Activated CD4-positive, alpha-beta T cell treated with anti-CD3 and anti-CD28 coated beads, Interleukin-2, amount 50 U/mL, for 24 hours (primary cell): Measurements from ENCODE around the gene ANAPC1.
"Not testable (repeated sequence)": the region's sequence is repeated elsewhere in the genome, so short reads cannot be mapped to it uniquely, and the experiment has no call there.

Experiments
- DNase-seq, 2 donors: peaks; one replicate each; pipeline ENCODE4 v3.0.0-alpha.2; 2020; ENCODE audit warnings: low read depth in 1 of 2, low spot score in 1 of 2

ANAPC1 gene

GRCh38 chr2:111830479-111830878 is 53.5 kb downstream of the ANAPC1 start:
- not testable (repeated sequence) for DNase-seq

DNA sequence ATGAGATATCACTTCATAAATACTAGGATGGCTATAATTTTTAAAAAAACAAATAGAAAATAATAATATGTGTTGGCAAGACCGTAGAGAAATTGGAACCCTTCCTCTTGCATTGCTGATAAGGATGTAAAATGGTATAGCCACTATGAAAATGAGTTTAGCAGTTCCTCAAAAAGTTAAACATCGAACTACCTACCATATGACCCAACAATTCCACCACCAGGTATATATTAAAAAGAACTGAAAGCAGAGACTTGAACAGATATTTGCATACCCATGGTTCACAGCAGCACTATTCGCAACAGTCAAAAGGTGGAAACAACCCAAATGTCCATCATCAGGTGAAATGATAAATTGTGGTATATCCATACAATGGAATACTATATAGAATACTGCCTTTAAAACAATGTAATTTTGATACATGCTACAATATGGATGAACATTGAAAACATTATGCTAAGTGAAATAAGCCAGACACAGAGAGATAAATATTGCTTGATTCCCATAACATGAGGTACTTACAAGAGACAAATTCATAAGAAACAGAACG is 55.7 kb downstream of the ANAPC1 start:
- DNase-seq, result not testable (repeated sequence)

DNA sequence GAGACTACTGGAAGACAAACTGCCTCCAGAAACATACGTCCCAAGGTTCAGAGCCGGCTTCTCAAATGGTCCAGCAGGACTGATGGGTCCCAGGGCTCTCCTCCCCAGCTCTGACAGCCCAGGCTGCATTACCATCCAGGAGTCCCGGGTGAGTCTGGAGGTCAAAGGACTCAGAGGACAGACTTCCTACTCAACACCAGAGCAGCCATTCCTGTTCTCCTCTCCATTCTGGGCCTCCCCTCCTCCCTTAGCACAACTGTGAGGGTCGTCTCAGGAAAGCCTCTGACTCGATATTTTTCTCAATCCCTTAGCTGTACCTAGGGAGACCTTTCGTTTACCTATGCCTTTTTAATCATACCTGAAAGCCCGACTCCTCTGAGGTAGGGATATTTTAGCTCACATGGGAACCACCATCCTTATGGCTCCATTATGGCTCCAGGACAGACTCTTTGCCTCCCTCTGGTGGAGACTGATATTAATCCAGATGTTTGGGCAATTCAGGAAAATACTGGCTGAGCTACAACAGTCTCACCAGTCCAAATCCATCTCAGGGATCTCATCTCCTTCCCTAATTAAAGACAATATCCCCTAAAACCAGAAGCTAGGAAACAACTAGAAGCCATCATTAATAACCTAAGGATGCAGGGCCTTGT is 70.9 kb downstream of the ANAPC1 start:
- DNase-seq, result not testable (repeated sequence)

GRCh38 chr2:111790633-111791032 is 93.4 kb downstream of the ANAPC1 start:
- not testable (repeated sequence) for DNase-seq

GRCh38 chr2:111784081-111784480 is 99.9 kb downstream of the ANAPC1 start:
- not testable (repeated sequence) for DNase-seq

- DNase-seq, result not testable (repeated sequence)
These were observed 101.8 kb downstream of the ANAPC1 start for GRCh38 chr2:111782195-111782594.

- DNase-seq, result not testable (repeated sequence)
These were observed 102.4 kb downstream of the ANAPC1 start for GRCh38 chr2:111781443-111782094.

DNA sequence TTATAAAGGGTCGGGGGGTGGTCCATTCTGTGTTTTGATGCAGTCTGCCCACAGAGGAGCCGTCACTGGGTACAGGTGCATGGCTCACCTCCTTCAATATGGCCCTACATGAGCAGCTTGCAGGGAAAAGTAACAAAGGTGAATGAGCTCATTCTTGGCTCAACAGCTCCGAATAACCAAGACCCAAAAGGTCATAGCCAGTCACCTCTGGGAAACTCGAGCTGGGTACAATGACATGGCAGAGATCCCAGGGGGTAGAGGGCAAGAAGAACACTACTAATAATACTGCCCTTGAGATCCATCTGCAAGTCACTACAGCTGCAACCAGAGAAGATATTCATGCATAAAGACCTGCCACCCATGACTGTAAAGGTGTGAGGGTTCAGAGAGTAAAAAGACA is 106.8 kb downstream of the ANAPC1 start:
- DNase-seq, result not testable (repeated sequence)

DNA sequence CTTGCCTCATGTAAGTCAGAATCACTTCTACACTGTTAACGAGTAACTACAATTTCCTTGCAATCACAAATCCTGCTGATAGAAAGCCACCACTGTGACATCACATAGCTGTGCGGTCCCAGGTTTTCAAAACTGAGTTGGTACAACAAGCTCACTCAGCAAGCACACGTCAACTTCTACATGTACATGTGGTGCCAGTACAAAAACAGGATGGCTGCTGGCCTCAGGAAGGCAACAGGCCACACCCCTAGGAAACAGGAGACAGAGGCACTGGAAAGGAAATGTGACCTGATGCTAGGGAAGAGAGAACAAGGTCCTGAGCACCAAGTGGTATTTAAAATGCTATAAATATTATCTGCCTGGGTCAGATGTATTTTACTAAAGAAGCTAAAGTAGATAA is 107.7 kb downstream of the ANAPC1 start:
- not testable (repeated sequence) for DNase-seq

DNA sequence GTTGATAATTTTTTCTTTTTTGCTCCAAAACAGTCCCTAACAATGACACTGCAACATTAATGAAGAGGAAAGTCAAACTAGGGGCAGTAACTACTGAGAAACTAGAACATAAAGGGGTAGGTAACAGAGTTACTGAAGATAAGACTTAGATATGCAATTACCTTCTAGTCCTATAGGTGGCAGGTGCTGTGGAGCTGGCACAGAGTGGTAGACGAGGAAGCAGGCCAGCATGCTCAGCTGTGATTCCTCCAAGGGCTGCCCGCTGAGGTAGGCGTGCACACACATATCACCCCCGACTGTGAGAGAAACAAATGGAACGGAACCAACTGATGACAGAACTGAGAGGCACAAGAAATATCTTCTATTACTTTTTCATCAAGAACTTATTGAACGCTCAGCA is 111.8 kb downstream of the ANAPC1 start:
- DNase-seq, result not testable (repeated sequence)

DNA sequence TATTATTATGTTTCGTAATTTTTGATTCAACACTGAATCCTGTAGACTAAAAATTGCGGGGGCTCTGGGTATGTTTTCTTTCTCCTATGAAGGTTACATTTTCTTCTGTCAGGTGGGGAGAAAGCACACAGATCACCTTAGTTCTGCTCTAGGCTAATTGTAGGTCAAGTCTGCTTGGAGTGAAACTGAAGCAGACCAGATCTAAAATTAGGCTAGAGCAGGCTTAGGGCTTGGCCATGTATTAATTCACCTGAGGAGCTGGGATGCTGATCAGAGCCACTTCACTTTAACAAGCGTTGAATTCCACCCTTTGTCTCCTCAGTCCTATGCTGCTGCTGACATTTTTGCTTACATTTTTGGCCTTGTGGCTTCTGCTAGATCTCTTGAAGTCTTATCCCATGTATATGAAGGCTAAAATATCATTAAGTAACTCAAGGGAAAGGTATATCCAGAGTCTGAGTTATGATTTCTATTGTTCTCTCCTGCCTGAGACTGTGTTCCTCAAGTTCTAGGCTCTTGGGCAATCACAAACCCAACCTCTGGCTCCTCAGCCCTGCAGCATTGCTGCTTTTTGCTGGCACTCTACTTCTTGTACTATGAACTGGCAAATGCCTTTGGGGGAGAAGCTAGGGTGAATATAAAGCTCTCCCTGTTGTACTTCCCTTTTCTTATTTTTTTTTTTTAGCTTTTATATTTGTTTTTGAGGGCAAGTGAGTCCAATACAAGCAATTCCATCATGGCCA is 112.9 kb downstream of the ANAPC1 start:
- not testable (repeated sequence) for DNase-seq

GRCh38 chr2:111768266-111769190 is 115.5 kb downstream of the ANAPC1 start:
- not testable (repeated sequence) for DNase-seq

GRCh38 chr2:111767087-111767486 is 116.9 kb downstream of the ANAPC1 start:
- DNase-seq, result not testable (repeated sequence)

DNA sequence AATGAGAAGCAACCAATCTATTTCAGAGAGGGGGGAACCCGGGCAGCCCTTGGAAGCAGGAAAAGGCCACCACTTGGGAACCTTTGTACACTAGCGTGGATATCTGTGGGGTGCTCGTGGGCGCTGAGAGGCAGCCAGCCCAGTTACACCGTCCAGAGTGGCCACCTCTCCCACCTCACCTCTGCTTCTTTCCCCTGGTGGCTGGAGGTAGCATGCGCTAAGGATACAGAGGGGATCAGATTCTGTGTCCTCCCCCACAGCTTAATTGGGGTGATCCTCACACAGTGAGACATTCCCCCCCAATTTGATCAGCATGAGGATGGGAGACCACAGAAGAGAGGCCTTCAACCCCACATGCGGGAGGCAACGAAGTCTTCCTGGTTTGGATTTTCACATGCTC is 117.7 kb downstream of the ANAPC1 start:
- DNase-seq, result not testable (repeated sequence)

DNA sequence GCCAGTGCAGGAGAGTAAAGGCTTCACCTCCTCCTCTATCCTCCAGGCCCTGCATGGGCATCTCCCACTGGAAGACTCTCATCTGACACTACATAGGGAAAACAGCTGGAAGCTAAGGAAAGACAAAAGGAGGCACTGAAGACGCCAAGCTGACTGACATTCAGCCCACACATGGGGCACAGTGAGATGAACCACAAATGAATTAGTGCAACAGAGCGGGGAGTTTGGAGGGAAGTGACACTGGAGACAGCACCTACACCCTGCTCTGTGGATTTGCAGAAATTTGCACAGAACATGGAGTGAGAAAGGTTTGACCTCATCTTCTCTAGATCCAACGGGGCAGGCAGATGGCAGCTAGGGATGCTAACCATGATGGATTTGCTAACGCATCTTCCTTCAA is 119.8 kb downstream of the ANAPC1 start:
- DNase-seq, result not testable (repeated sequence)

- not testable (repeated sequence) for DNase-seq
These were observed 123.2 kb downstream of the ANAPC1 start for GRCh38 chr2:111760697-111761284.

GRCh38 chr2:111752533-111752932 is 131.5 kb downstream of the ANAPC1 start:
- not testable (repeated sequence) for DNase-seq

DNA sequence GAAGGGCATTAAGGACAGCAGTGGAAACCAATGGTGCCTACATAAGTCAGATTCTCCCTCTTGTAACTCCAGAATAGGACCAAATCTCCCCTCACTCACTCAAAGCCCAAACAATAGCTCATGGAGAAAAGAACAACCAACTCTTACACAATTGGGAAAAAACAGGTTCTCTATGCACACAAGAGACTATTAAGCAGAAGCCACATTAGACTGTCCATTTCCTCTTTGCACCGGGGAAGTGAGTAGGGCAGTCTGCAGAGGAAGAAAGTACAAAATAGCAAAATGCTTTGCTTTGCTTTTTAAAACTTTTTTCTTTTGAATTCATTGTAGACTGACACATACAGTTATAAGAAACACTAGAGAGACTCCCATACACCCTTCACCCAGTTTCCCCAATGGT is 133.4 kb downstream of the ANAPC1 start:
- not testable (repeated sequence) for DNase-seq

DNA sequence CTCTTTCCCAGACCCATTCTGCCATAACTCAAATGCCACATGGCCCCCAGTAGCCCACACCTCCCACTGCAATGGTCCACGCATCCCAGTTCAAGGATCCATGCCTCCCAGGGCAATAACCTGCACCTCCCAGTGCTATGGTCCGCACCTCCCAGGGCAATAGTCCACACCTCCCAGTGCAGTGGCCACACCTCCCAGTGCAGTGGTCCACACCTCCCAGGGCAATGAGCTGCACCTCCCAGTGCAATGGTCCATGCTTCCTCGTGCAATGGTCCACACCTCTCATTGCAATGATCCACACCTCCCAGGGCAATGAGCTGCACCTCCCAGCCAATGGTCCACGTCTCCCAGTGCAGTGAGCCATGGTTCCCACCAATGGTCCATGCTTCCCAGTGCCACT is 135.6 kb downstream of the ANAPC1 start:
- DNase-seq, result not testable (repeated sequence)
